ENCODE measurements around the gene FCRL3.

The FCRL3 gene

DNA sequence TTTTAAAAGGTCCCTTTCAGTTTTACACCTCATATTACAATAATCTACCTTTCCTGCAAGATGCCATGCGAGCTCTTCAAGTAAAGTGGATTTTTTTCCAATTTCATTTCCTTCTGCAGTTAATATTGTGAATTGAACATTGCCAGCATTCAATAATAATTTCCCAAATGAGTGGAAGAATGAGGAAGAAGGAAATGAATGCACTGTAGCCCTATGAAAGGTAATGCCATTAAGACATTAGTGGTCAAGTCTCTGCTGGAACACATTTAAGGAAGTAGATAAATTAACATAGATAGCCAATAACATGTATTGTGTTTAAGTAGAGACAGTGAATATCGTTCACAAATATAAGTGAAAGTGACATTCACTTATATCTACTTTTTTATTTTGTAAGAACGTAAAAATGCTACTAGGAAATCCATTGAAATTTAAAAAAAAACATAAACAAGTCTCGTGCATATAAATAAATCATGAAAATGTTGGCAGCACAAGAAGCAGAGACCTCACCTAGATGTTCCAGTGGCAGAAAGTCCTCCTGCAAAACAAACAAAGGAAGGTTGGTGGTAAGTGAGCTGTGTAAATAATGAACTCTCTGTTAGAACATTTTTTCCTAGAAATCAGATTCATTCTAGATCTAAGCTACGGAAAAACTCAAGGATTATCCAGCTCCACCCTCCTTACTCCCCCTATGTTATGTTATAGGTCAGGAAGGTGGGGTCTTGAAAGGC, 17.7 kb downstream of the FCRL3 start:
- Histone ChIP-seq H3K4me1 (ENCODE audit: control insufficient read depth in 5 of 5, insufficient read depth in 5 of 5, low read length in 5 of 5) (no peaks in the 10 kb centered on the region), H3K9ac (ENCODE audit: low read length in 5 of 5) (no peak overlapping the region), H3K9me3 (ENCODE audit: control insufficient read depth in 5 of 5, low read length in 5 of 5) (no peaks in the 10 kb centered on the region), H3K27ac (ENCODE audit: low read depth, low read length) (no peak overlapping the region), H3K4me3 (ENCODE audit: low read depth in 1 of 5, low read length in 5 of 5) (no peak overlapping the region), H3K36me3 (ENCODE audit: control insufficient read depth in 5 of 5, insufficient read depth in 5 of 5, low read length in 5 of 5) (no peaks in the 10 kb centered on the region), H3K27me3 (ENCODE audit: control insufficient read depth in 5 of 5, insufficient read depth in 4 of 5, low read length in 5 of 5) (peaks cover 0 to 4% (median 0%) of the 10 kb centered on the region in 5 donors)

- Histone ChIP-seq H3K27ac (ENCODE audit: low read depth, low read length) (no peak overlapping the region), H3K9ac (ENCODE audit: low read length in 5 of 5) (no peak overlapping the region)
Measured at GRCh38 chr1:157678721-157679120, 21.8 kb downstream of the FCRL3 start.

DNA sequence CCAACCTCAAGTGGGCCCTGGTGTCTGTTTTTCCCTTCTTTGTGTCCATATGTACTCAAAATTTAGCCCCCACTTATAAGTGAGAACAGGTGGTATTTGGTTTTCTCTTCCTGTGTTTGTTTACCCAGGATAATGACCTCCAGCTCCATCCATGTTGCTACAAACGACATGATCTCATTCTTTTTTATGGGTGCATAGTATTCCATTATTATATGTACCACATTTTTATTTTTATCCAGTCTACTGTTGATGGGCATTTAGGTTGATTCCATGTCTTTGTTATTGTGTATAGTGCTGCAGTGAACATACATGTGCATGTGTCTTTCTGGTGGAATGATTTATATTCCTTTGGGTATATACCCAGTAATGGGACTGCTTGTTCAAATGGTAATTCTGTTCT, 27.6 kb downstream of the FCRL3 start:
- Histone ChIP-seq H3K27me3 (ENCODE audit: control insufficient read depth in 5 of 5, insufficient read depth in 4 of 5, low read length in 5 of 5) (no peaks in the 10 kb centered on the region), H3K9me3 (ENCODE audit: control insufficient read depth in 5 of 5, low read length in 5 of 5) (peaks cover 0 to 15% (median 7%) of the 10 kb centered on the region in 5 donors), H3K9ac (ENCODE audit: low read length in 5 of 5) (no peak overlapping the region), H3K27ac (ENCODE audit: low read depth, low read length) (no peak overlapping the region), H3K4me1 (ENCODE audit: control insufficient read depth in 5 of 5, insufficient read depth in 5 of 5, low read length in 5 of 5) (no peaks in the 10 kb centered on the region), H3K4me3 (ENCODE audit: low read depth in 1 of 5, low read length in 5 of 5) (no peak overlapping the region), H3K36me3 (ENCODE audit: control insufficient read depth in 5 of 5, insufficient read depth in 5 of 5, low read length in 5 of 5) (no peaks in the 10 kb centered on the region)

More at GRCh38 chr1:157678721-157679120, 21.8 kb downstream of the FCRL3 start:
- peaks cover 0 to 7% (median 0%) of the 10 kb centered on the region in 5 donors for H3K9me3 ChIP-seq (ENCODE audit: control insufficient read depth in 5 of 5, low read length in 5 of 5)
- H3K36me3 ChIP-seq (ENCODE audit: control insufficient read depth in 5 of 5, insufficient read depth in 5 of 5, low read length in 5 of 5), result no peaks in the 10 kb centered on the region
- no peaks in the 10 kb centered on the region for H3K4me1 ChIP-seq (ENCODE audit: control insufficient read depth in 5 of 5, insufficient read depth in 5 of 5, low read length in 5 of 5)
- H3K27me3 ChIP-seq (ENCODE audit: control insufficient read depth in 5 of 5, insufficient read depth in 4 of 5, low read length in 5 of 5), result peaks cover 0 to 4% (median 0%) of the 10 kb centered on the region in 5 donors
- no peak overlapping the region for H3K4me3 ChIP-seq (ENCODE audit: low read depth in 1 of 5, low read length in 5 of 5)

DNA sequence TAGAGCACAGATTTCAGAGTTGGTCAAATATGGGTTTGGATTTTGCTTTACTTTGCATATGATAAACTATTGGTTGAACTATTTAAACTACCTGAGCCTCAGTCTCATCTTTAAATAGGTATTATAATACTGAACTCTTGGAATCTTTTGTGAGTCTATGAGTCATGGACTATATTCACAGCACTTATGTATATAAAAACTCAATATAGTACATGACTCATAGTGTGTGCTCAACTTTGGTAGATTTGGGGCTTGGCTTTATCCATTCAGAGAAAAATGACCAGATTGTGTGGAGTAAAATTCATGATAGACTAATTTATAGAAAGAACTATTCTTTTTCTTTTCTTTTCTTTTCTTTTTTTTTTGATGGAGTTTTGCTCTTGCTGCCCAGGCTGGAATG, 28.7 kb downstream of the FCRL3 start:
- H3K9me3 ChIP-seq (ENCODE audit: control insufficient read depth in 5 of 5, low read length in 5 of 5), result peaks cover 0 to 15% (median 7%) of the 10 kb centered on the region in 5 donors
- H3K27ac ChIP-seq (ENCODE audit: low read depth, low read length), result no peak overlapping the region

DNA sequence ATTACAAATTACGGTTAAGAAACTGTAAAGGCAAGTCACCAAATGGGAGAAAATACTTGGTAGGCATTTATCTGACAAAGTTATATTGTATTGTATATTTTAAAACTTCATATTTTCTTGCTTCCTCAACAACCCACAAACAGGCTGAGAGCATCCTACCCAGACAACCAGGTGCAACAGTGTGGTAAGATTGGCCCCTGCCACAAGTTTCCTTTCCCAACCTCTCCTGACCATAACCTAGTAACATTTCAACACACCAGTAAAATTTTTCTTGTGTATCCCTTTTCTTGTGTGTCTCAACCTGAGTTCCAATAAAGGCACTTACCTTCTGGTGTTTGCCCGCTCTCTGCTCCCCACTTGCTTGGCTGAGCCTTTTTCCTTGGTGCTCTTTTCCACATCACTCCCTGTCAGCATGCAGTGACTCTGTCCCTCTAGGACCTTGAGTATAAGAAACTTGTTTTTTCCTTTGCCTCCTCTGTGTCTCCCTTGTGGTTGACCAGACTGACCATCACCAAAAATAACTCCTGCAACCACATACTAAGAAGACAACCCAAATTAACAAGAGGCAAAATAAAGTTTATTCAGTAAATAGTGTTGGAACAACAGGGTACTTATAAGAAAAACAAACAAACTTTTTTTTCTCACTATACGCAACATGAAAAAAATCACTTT, 40.9 kb downstream of the FCRL3 start:
- Histone ChIP-seq H3K4me3 (ENCODE audit: low read depth in 1 of 5, low read length in 5 of 5) (no peak overlapping the region), H3K27me3 (ENCODE audit: control insufficient read depth in 5 of 5, insufficient read depth in 4 of 5, low read length in 5 of 5) (no peaks in the 10 kb centered on the region), H3K27ac (ENCODE audit: low read depth, low read length) (no peak overlapping the region), H3K9ac (ENCODE audit: low read length in 5 of 5) (no peak overlapping the region), H3K4me1 (ENCODE audit: control insufficient read depth in 5 of 5, insufficient read depth in 5 of 5, low read length in 5 of 5) (no peaks in the 10 kb centered on the region), H3K9me3 (ENCODE audit: control insufficient read depth in 5 of 5, low read length in 5 of 5) (peaks cover 0 to 3% (median 2%) of the 10 kb centered on the region in 5 donors), H3K36me3 (ENCODE audit: control insufficient read depth in 5 of 5, insufficient read depth in 5 of 5, low read length in 5 of 5) (no peaks in the 10 kb centered on the region)

More for the DNA sequence above, 28.7 kb downstream of the FCRL3 start:
- no peaks in the 10 kb centered on the region for H3K36me3 ChIP-seq (ENCODE audit: control insufficient read depth in 5 of 5, insufficient read depth in 5 of 5, low read length in 5 of 5)
- no peak overlapping the region for H3K4me3 ChIP-seq (ENCODE audit: low read depth in 1 of 5, low read length in 5 of 5)
- H3K27me3 ChIP-seq (ENCODE audit: control insufficient read depth in 5 of 5, insufficient read depth in 4 of 5, low read length in 5 of 5), result no peaks in the 10 kb centered on the region
- no peak overlapping the region for H3K9ac ChIP-seq (ENCODE audit: low read length in 5 of 5)
- H3K4me1 ChIP-seq (ENCODE audit: control insufficient read depth in 5 of 5, insufficient read depth in 5 of 5, low read length in 5 of 5), result no peaks in the 10 kb centered on the region

- Histone ChIP-seq H3K4me3 (ENCODE audit: low read depth in 1 of 5, low read length in 5 of 5) (no peak overlapping the region), H3K36me3 (ENCODE audit: control insufficient read depth in 5 of 5, insufficient read depth in 5 of 5, low read length in 5 of 5) (no peaks in the 10 kb centered on the region), H3K27me3 (ENCODE audit: control insufficient read depth in 5 of 5, insufficient read depth in 4 of 5, low read length in 5 of 5) (no peaks in the 10 kb centered on the region), H3K9me3 (ENCODE audit: control insufficient read depth in 5 of 5, low read length in 5 of 5) (peaks cover 0 to 3% (median 2%) of the 10 kb centered on the region in 5 donors), H3K27ac (ENCODE audit: low read depth, low read length) (no peak overlapping the region), H3K4me1 (ENCODE audit: control insufficient read depth in 5 of 5, insufficient read depth in 5 of 5, low read length in 5 of 5) (no peaks in the 10 kb centered on the region), H3K9ac (ENCODE audit: low read length in 5 of 5) (no peak overlapping the region)
Measured at GRCh38 chr1:157658571-157658970, 42.0 kb downstream of the FCRL3 start.

DNA sequence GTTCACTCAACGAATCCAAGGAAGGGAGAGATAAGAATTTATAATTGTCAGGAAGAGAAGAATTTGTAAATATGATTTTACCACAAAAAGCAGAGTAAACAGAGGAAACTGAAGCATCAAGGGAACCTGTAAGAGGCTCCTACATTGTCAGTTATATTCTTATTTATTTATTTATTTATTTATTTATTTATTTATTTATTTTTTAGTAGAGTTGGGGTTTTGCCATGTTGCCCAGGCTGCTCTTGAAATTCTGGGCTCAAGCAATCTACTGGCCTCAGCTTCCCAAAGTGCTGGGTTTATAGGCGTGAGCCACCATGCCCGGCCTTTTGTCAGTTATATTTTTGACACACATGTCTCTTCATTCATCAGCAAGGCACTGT, 47.1 kb downstream of the FCRL3 start:
- Histone ChIP-seq H3K36me3 (ENCODE audit: control insufficient read depth in 5 of 5, insufficient read depth in 5 of 5, low read length in 5 of 5) (no peaks in the 10 kb centered on the region), H3K9me3 (ENCODE audit: control insufficient read depth in 5 of 5, low read length in 5 of 5) (no peaks in the 10 kb centered on the region), H3K27me3 (ENCODE audit: control insufficient read depth in 5 of 5, insufficient read depth in 4 of 5, low read length in 5 of 5) (no peaks in the 10 kb centered on the region), H3K9ac (ENCODE audit: low read length in 5 of 5) (no peak overlapping the region), H3K4me1 (ENCODE audit: control insufficient read depth in 5 of 5, insufficient read depth in 5 of 5, low read length in 5 of 5) (no peaks in the 10 kb centered on the region), H3K27ac (ENCODE audit: low read depth, low read length) (no peak overlapping the region), H3K4me3 (ENCODE audit: low read depth in 1 of 5, low read length in 5 of 5) (no peak overlapping the region)

GRCh38 chr1:157652859-157653493, 47.6 kb downstream of the FCRL3 start:
- no peak overlapping the region for H3K9ac ChIP-seq (ENCODE audit: low read length in 5 of 5)
- H3K4me3 ChIP-seq (ENCODE audit: low read depth in 1 of 5, low read length in 5 of 5), result no peak overlapping the region
- H3K4me1 ChIP-seq (ENCODE audit: control insufficient read depth in 5 of 5, insufficient read depth in 5 of 5, low read length in 5 of 5), result no peaks in the 10 kb centered on the region
- H3K36me3 ChIP-seq (ENCODE audit: control insufficient read depth in 5 of 5, insufficient read depth in 5 of 5, low read length in 5 of 5), result no peaks in the 10 kb centered on the region
- H3K27ac ChIP-seq (ENCODE audit: low read depth, low read length), result no peak overlapping the region
- H3K27me3 ChIP-seq (ENCODE audit: control insufficient read depth in 5 of 5, insufficient read depth in 4 of 5, low read length in 5 of 5), result no peaks in the 10 kb centered on the region
- H3K9me3 ChIP-seq (ENCODE audit: control insufficient read depth in 5 of 5, low read length in 5 of 5), result no peaks in the 10 kb centered on the region

- Histone ChIP-seq H3K36me3 (ENCODE audit: control insufficient read depth in 5 of 5, insufficient read depth in 5 of 5, low read length in 5 of 5) (no peaks in the 10 kb centered on the region), H3K4me3 (ENCODE audit: low read depth in 1 of 5, low read length in 5 of 5) (no peak overlapping the region), H3K27ac (ENCODE audit: low read depth, low read length) (no peak overlapping the region), H3K9ac (ENCODE audit: low read length in 5 of 5) (no peak overlapping the region), H3K9me3 (ENCODE audit: control insufficient read depth in 5 of 5, low read length in 5 of 5) (no peaks in the 10 kb centered on the region), H3K27me3 (ENCODE audit: control insufficient read depth in 5 of 5, insufficient read depth in 4 of 5, low read length in 5 of 5) (no peaks in the 10 kb centered on the region), H3K4me1 (ENCODE audit: control insufficient read depth in 5 of 5, insufficient read depth in 5 of 5, low read length in 5 of 5) (peaks cover 0 to 3% (median 0%) of the 10 kb centered on the region in 5 donors)
Measured at GRCh38 chr1:157648317-157648716, 52.3 kb downstream of the FCRL3 start.

GRCh38 chr1:157646144-157646543, 54.4 kb downstream of the FCRL3 start:
- no peaks in the 10 kb centered on the region for H3K9me3 ChIP-seq (ENCODE audit: control insufficient read depth in 5 of 5, low read length in 5 of 5)
- no peaks in the 10 kb centered on the region for H3K36me3 ChIP-seq (ENCODE audit: control insufficient read depth in 5 of 5, insufficient read depth in 5 of 5, low read length in 5 of 5)
- no peak overlapping the region for H3K27ac ChIP-seq (ENCODE audit: low read depth, low read length)

More at GRCh38 chr1:157646144-157646543, 54.4 kb downstream of the FCRL3 start:
- Histone ChIP-seq H3K9ac (ENCODE audit: low read length in 5 of 5) (no peak overlapping the region), H3K4me1 (ENCODE audit: control insufficient read depth in 5 of 5, insufficient read depth in 5 of 5, low read length in 5 of 5) (peaks cover 0 to 3% (median 0%) of the 10 kb centered on the region in 5 donors), H3K4me3 (ENCODE audit: low read depth in 1 of 5, low read length in 5 of 5) (no peak overlapping the region), H3K27me3 (ENCODE audit: control insufficient read depth in 5 of 5, insufficient read depth in 4 of 5, low read length in 5 of 5) (peaks cover 0 to under 1% (median 0%) of the 10 kb centered on the region in 5 donors)
